Activated CD8-positive, alpha-beta T cell treated with anti-CD3 and anti-CD28 coated beads for 36 hours (primary cell): ENCODE results near the gene LEMD2. TPM values are rescaled to one million over a fixed set of nuclear protein-coding genes. Genes with fewer than 3 reads are reported as not detected.

Experiments
- ATAC-seq: fragments of 200-7000 bp; cut with Tn5 transposase; one replicate; pipeline ENCODE4 v1.10.0; 2021; ENCODE audit warnings: mild to moderate bottlenecking, moderate library complexity
- CTCF ChIA-PET: fragments of 350-600 bp; sonication (Branson Sonifier 250); formaldehyde crosslinking; loops from one replicate; lab custom pipeline; 2021; ENCODE audit warnings: antibody characterized with exemption; lab: Charles Lee
- POLR2A ChIA-PET: fragments of 350-600 bp; sonication (Branson Sonifier 250); formaldehyde crosslinking; loops from one replicate; lab custom pipeline; 2021; ENCODE audit warnings: antibody characterized with exemption; lab: Charles Lee
- DNase-seq: peaks from one replicate; pipeline ENCODE4 v3.0.0-alpha.2; 2020
- H3K27ac Mint-ChIP-seq: one replicate; pipeline ENCODE4 v1.8.0; 2021; ENCODE audit warnings: mild to moderate bottlenecking, mixed read lengths
- H3K27me3 Mint-ChIP-seq: one replicate; pipeline ENCODE4 v1.8.0; 2021; ENCODE audit warnings: mixed read lengths
- H3K36me3 Mint-ChIP-seq: one replicate; pipeline ENCODE4 v1.8.0; 2021; ENCODE audit warnings: low read depth, mixed read lengths
- H3K4me1 Mint-ChIP-seq: one replicate; pipeline ENCODE4 v1.8.0; 2021; ENCODE audit warnings: low read depth, mixed read lengths
- H3K4me3 Mint-ChIP-seq: one replicate; pipeline ENCODE4 v1.8.0; 2021; ENCODE audit warnings: mild to moderate bottlenecking, moderate library complexity, mixed read lengths
- H3K9me3 Mint-ChIP-seq: one replicate; pipeline ENCODE4 v1.8.0; 2021; ENCODE audit warnings: mixed read lengths
- intact Hi-C: fragments of 100-400 bp; cut with micrococcal nuclease; formaldehyde crosslinking; loops from one replicate; pipeline ENCODE4 v1.10.0; 2022
- total RNA-seq, 2 experiments: library from RNA; stranded (reverse); gene quantifications; one replicate each; pipeline ENCODE4 v1.2.3, GENCODE V29; 2021
- TF ChIP-seq, protein P1 (sequence below): fragments of 200-600 bp; IDR thresholded peaks from one replicate; pipeline ENCODE4 v1.8.0; 2022; ENCODE audit warnings: antibody characterized with exemption, mild to moderate bottlenecking

The LEMD2 gene
- total RNA-seq, 2 experiments from 2014 or later = 40.1 to 41.5 TPM

DNA sequence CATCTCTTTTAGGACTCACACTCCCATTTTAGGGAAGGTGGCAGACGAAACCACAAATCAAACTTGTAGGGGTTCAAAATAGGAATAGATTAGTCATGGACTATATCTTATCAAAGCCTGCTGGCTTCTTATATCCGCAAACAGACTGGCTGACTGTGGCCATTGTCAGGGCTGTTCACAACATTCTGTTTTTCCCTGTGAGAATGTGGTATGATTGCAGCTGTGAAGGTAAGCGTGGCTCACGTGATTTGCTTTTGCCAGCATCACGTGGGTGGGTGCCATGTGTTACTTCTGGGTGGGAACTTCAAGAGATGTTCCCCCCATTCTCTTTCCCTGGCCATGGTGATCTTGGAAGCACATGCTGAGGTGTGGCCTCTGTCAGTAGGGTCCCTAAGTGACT, 48.1 kb downstream of the LEMD2 start:
- Mint-ChIP-seq H3K27ac (no peak overlapping the region), H3K36me3 (no peaks in the 10 kb centered on the region), H3K4me1 (peaks cover 2% of the 10 kb centered on the region), H3K4me3 (no peak overlapping the region), H3K9me3 (no peaks in the 10 kb centered on the region), H3K27me3 (peaks cover 5% of the 10 kb centered on the region)
- ChIA-PET CTCF (interaction anchor here (1.3 to 9.9 kb wide), 3 partner anchors 18 to 115 kb away, joined by 3 to 87 read pairs (median 3); no protein-coding TSS in a partner anchor), POLR2A (no interaction called here)
- DNase-seq (no peak), ATAC-seq (no peak)
- intact Hi-C loops = no loop called here
- TF ChIP-seq, protein P1, sequence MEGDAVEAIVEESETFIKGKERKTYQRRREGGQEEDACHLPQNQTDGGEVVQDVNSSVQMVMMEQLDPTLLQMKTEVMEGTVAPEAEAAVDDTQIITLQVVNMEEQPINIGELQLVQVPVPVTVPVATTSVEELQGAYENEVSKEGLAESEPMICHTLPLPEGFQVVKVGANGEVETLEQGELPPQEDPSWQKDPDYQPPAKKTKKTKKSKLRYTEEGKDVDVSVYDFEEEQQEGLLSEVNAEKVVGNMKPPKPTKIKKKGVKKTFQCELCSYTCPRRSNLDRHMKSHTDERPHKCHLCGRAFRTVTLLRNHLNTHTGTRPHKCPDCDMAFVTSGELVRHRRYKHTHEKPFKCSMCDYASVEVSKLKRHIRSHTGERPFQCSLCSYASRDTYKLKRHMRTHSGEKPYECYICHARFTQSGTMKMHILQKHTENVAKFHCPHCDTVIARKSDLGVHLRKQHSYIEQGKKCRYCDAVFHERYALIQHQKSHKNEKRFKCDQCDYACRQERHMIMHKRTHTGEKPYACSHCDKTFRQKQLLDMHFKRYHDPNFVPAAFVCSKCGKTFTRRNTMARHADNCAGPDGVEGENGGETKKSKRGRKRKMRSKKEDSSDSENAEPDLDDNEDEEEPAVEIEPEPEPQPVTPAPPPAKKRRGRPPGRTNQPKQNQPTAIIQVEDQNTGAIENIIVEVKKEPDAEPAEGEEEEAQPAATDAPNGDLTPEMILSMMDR = no peak

DNA sequence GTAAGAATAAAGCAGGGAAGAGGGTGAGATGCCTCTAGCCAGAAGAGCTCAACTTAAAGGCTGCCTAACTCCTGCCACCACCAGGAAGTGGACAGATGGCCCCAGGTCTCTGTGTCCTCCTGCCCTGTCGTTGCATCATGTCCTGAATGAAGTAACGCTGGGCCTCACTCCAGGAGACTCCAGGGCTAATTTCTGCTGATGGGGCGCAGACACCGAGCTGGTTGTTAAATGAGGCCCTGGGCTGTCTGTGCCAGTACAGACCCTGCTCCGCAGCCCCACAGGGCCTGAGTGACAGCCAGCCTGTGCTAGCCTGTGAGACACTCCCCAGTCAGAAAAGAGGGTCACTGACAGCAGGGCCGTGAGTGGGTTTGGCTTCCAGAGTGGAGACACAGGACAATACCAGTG, 48.7 kb downstream of the LEMD2 start:
- Mint-ChIP-seq H3K9me3 (no peaks in the 10 kb centered on the region), H3K36me3 (no peaks in the 10 kb centered on the region), H3K4me1 (peaks cover 2% of the 10 kb centered on the region), H3K27ac (no peak overlapping the region), H3K27me3 (peaks cover 5% of the 10 kb centered on the region), H3K4me3 (no peak overlapping the region)
- DNase-seq (no peak), ATAC-seq (no peak)
- POLR2A ChIA-PET = no interaction called here
- TF ChIP-seq, protein P1 = no peak
- CTCF ChIA-PET = interaction anchor here (0.7 to 9.9 kb wide), 3 partner anchors 30 to 415 kb away, joined by 3 to 87 read pairs (median 3); no protein-coding TSS in a partner anchor
- intact Hi-C loops = no loop called here

DNA sequence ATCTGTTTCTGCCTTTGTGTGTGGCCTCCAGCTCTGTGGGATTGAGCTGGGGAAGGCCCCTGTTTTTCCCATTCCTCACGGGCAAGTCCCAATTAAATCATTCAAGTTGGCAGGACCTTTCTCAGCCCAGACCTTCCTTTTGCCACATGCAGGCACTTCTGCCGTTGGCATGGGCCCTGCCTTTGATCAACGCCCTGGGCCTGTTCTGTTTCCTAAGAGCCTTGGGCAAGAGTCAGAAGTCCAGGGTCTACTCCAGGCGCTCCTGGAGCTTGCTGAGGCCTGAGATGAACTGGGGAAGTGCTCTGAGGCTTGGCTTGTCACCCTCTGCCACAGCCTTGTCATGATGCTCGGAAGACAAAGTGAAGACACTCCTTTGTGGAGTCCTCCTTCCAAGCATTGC, 49.4 kb downstream of the LEMD2 start:
- TF ChIP-seq, protein P1 = no peak
- intact Hi-C loops = no loop called here
- no peak for ATAC-seq
- H3K36me3 Mint-ChIP-seq = no peaks in the 10 kb centered on the region
- DNase-seq = no peak
- no peak overlapping the region for H3K27ac Mint-ChIP-seq
- POLR2A ChIA-PET = no interaction called here
- H3K9me3 Mint-ChIP-seq = no peaks in the 10 kb centered on the region
- H3K4me1 Mint-ChIP-seq = peaks cover 2% of the 10 kb centered on the region
- H3K4me3 Mint-ChIP-seq = no peak overlapping the region
- H3K27me3 Mint-ChIP-seq = peaks cover 5% of the 10 kb centered on the region
- CTCF ChIA-PET = interaction anchor here (0.7 to 9.9 kb wide), 3 partner anchors 30 to 415 kb away, joined by 3 to 87 read pairs (median 3); no protein-coding TSS in a partner anchor

DNA sequence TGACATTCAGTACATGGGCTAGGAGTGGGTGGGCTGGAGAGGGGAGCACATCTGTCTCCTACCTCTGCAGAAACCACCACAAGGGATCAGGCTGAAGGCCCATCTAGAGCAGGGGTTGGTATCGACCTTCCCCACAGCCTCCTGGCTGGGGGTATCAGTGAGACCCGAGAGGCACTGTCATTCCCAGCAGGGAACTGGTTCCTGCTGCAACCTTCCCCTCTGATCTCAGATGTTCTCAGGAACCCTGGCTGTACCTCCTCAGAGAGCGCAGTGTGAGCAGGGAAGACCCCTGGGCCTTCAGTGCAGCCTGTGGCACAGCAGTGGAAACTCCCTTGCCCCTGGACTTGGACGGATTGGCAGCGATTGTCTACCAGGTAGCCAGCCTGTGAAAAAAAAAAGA, 50.1 kb downstream of the LEMD2 start:
- no peak overlapping the region for H3K27ac Mint-ChIP-seq
- H3K9me3 Mint-ChIP-seq = no peaks in the 10 kb centered on the region
- H3K4me3 Mint-ChIP-seq = no peak overlapping the region
- peaks cover 5% of the 10 kb centered on the region for H3K27me3 Mint-ChIP-seq
- no peaks in the 10 kb centered on the region for H3K4me1 Mint-ChIP-seq
- ATAC-seq (no peak), DNase-seq (no peak)
- intact Hi-C loops = no loop called here
- no peaks in the 10 kb centered on the region for H3K36me3 Mint-ChIP-seq
- TF ChIP-seq, protein P1 = no peak
- ChIA-PET POLR2A (interaction anchor here (1.8 kb wide), 1 partner anchor 28 kb away, joined by 8 read pairs; the partner anchor contains the start of gene UQCC2), CTCF (interaction anchor here (1.7 to 9.9 kb wide), 2 partner anchors 27 to 31 kb away, joined by 7 to 87 read pairs; partner anchors contain the start of gene UQCC2)

DNA sequence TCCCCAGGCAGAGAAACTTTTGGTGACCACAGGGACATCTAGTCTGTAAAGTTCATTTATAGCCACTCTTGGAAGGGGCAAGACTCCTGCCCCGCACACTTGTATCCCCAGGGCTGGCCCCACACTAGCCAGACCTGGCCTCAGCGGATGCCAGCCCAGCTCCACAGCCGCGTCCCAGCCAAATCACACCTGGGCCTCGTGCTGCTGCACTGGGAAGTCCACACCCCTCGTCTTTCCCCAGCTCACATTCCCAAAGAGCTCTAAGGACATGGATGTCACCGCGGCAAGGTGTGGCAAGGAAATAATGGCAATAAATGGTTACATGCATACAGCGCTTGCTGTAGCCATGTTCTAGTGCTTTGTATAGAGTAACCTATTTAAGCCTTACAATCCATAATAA, 50.8 kb downstream of the LEMD2 start:
- intact Hi-C loops = no loop called here
- H3K27me3 Mint-ChIP-seq = peaks cover 3% of the 10 kb centered on the region
- DNase-seq (no peak), ATAC-seq (no peak)
- no peaks in the 10 kb centered on the region for H3K9me3 Mint-ChIP-seq
- no peak overlapping the region for H3K27ac Mint-ChIP-seq
- no peaks in the 10 kb centered on the region for H3K36me3 Mint-ChIP-seq
- H3K4me1 Mint-ChIP-seq = no peaks in the 10 kb centered on the region
- TF ChIP-seq, protein P1 = no peak
- ChIA-PET POLR2A (interaction anchor here (1.8 kb wide), 1 partner anchor 27 kb away, joined by 8 read pairs; the partner anchor contains the start of gene UQCC2), CTCF (interaction anchor here (0.8 to 1.9 kb wide), 4 partner anchors 27 to 317 kb away, joined by 3 to 7 read pairs (median 5); partner anchors contain the start of gene UQCC2)
- H3K4me3 Mint-ChIP-seq = no peak overlapping the region
